Sigmoid colon (tissue), 4 donors: ENCODE results near the gene FBXO9.

Experiments
- POLR2AphosphoS5 ChIP-seq, 4 donors: sonication (generic); formaldehyde crosslinking; IDR thresholded peaks; one replicate each; pipeline ENCODE4 v1.6.1; 2017; ENCODE audit warnings: antibody characterized with exemption in 4 of 4
- TF ChIP-seq, protein P1 (sequence below), 4 experiments: fragments of 450-650 bp in 3 of 4; fragments of 200-600 bp in 1 of 4; IDR thresholded peaks; one replicate each; pipeline ENCODE4 v1.5.1; 2016 to 2019; ENCODE audit warnings: antibody characterized with exemption in 4 of 4, mild to moderate bottlenecking in 3 of 4, moderate library complexity in 2 of 4

DNA sequence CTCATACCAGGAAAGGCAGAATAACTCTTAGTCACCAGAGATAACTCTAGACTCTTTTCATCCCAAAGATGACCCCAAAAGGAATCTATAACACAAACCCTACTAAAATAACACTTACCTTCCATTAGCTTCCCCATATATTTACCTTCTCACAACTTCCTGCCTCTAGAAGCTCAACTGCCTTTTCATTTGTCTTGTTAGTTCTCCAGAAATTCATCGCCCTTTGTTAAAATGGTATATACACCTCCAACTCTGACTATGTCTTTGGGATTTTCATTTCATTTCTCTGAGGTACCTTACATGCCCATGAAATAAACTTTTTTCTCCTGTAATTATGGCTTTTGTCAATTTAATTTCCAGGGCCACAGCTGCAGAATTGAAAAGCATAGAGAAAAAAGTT is 49.9 kb downstream of the FBXO9 start:
- TF ChIP-seq, protein P1, sequence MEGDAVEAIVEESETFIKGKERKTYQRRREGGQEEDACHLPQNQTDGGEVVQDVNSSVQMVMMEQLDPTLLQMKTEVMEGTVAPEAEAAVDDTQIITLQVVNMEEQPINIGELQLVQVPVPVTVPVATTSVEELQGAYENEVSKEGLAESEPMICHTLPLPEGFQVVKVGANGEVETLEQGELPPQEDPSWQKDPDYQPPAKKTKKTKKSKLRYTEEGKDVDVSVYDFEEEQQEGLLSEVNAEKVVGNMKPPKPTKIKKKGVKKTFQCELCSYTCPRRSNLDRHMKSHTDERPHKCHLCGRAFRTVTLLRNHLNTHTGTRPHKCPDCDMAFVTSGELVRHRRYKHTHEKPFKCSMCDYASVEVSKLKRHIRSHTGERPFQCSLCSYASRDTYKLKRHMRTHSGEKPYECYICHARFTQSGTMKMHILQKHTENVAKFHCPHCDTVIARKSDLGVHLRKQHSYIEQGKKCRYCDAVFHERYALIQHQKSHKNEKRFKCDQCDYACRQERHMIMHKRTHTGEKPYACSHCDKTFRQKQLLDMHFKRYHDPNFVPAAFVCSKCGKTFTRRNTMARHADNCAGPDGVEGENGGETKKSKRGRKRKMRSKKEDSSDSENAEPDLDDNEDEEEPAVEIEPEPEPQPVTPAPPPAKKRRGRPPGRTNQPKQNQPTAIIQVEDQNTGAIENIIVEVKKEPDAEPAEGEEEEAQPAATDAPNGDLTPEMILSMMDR (IDR thresholded peaks at IDR 0.05), result no peak
- no peak for TF ChIP-seq POLR2AphosphoS5 (IDR thresholded peaks at IDR 0.05)
